Inflammatory macrophage treated with lipopolysaccharide for 4 hours (primary cell): ENCODE results near the gene CEP135.
"Not testable (repeated sequence)": the region's sequence is repeated elsewhere in the genome, so short reads cannot be mapped to it uniquely, and the experiment has no call there.

Experiments
- DNase-seq: peaks from one replicate; pipeline ENCODE4 v3.0.0-alpha.2; 2020

The CEP135 gene, protein sequence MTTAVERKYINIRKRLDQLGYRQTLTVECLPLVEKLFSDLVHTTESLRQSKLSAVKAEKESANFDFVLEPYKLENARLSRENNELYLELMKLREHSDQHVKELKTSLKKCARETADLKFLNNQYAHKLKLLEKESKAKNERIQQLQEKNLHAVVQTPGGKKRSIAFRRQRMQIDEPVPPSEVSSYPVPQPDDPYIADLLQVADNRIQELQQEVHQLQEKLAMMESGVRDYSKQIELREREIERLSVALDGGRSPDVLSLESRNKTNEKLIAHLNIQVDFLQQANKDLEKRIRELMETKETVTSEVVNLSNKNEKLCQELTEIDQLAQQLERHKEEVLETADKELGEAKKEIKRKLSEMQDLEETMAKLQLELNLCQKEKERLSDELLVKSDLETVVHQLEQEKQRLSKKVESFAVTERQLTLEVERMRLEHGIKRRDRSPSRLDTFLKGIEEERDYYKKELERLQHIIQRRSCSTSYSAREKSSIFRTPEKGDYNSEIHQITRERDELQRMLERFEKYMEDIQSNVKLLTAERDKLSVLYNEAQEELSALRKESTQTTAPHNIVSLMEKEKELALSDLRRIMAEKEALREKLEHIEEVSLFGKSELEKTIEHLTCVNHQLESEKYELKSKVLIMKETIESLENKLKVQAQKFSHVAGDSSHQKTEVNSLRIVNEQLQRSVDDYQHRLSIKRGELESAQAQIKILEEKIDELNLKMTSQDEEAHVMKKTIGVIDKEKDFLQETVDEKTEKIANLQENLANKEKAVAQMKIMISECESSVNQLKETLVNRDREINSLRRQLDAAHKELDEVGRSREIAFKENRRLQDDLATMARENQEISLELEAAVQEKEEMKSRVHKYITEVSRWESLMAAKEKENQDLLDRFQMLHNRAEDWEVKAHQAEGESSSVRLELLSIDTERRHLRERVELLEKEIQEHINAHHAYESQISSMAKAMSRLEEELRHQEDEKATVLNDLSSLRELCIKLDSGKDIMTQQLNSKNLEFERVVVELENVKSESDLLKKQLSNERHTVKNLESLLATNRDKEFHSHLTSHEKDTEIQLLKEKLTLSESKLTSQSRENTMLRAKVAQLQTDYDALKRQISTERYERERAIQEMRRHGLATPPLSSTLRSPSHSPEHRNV

GRCh38 chr4:55948726-55949481 lies at the start of gene CEP135:
TSS of gene CEP135 (plus strand) at chr4:55948945. CDS start at chr4:55952131, 3,186 bp downstream.
- DNase-seq, result peak; percentile 95

DNA sequence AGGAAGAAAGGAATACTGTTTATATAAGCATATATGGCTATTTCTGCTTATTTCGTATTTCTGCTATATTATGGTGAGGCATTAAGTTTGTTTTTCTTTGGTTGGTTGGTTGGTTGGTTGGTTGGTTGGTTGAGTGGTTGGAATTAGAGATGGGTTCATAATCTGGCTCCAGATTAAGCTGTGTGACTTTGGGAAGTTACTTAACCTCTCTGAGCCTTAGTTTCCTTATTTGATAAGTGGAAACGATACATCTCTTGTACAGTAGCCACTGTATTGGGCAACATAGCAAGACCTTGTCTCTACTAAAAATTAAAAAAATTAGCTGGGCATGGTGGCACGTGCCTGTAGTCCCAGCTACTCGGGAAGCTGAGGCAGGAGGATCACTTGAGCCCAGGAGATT lies 46.1 kb upstream of the CEP135 start:
- DNase-seq, result no peak

DNA sequence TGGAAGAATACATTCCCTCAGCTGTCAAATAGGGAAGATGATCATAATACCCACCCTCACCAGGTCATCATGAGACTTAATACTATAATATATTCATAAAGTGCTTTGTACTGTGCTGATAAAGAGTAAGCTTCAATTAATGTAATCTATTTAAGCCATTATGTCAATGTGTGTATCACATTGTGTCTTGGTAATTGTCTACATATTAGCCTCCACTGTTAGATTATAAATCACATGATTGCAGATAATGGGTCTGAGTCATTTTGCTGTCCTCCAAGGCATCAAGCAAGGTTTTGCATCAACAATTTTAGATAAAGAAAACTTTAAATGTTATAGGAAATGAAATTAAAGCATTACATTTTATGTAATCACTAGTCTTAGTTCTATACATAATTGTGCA lies 45.2 kb upstream of the CEP135 start:
- DNase-seq, result no peak

- DNase-seq, result peak; percentile 23
Measured at GRCh38 chr4:55904576-55904975, 44.2 kb upstream of the CEP135 start.

DNA sequence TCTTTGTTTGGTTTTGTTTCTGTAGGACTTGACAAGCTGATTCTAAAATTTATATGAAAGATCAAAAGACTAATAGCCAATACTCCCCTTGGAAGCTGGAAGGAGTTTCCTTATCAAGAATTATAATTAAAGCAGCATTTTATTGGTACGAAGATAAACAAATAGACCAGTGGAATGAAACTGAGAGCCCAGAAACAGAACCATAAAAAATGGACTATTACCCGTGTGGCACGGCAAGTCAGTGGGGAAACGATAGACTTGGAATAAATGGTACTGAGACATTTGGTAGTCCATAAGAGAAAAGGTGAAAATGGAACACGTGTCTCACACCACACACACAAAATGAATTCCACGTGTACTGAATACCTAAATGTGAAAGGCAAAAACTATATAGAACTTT lies 42.4 kb upstream of the CEP135 start:
- DNase-seq, result no peak

DNA sequence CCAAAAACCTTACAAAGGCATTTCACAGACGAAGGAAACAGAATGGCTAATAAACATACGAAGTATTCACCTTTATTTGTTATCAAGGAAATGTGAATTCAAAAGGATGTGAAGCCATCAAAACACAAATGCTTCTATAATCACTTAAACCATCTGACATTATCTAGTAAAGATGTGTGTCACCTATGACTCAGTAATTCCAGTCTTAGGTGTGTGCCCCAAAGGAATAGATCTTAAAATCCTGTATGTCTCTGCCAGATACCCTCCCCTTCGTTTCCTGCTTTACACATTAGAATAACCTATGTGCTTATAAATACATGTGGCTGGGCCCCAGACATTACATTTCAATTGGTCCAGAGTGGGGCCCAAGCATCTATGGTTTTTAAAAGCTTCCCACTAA lies 41.8 kb upstream of the CEP135 start:
- DNase-seq, result no peak

DNA sequence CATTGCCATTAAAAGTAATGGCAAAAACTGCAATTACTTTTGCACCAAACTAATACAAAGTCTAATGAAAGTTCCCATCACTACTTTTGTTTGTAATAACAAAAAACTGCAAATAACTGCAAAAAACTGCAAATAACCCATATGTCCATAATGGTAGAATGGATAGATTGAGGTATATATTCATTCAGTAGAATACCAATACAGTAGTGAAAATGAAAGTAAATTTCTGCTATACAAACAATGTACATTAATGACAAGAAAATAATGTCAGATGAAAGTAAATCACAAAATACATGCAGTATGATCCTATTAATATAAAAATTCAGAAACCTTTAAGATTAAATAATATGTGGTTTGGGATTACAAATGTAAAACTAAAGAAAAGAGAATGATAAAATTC lies 41.3 kb upstream of the CEP135 start:
- no peak for DNase-seq

GRCh38 chr4:55910140-55910539 lies 38.6 kb upstream of the CEP135 start:
- no peak for DNase-seq

- DNase-seq, result no peak
Measured at GRCh38 chr4:55912249-55912648, 36.5 kb upstream of the CEP135 start.

DNA sequence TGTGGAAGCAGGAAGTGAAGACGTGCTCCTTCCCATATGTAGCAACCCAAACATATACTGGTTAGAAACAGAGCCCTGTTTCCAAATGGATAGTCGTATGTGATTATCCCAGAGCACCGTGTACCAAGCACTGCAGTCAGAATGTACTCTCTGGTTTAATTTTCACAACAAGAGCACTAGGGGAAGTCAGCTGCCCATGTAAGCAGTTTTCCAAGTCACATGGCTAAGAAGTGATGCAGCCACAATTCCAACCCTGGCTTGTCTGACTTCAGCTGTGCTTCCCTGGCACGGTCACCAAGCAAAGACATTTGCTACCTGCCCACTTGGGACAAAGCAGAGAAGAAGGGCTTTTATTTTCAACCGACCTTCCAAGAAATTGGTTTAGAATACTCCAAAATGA lies 28.2 kb upstream of the CEP135 start:
- DNase-seq, result peak; percentile 5

- DNase-seq, result no peak
Measured at GRCh38 chr4:55921093-55921492, 27.7 kb upstream of the CEP135 start.

GRCh38 chr4:55925241-55925640 lies 23.5 kb upstream of the CEP135 start:
- no peak for DNase-seq

- no peak for DNase-seq
Measured at GRCh38 chr4:55926610-55927009, 22.1 kb upstream of the CEP135 start.

DNA sequence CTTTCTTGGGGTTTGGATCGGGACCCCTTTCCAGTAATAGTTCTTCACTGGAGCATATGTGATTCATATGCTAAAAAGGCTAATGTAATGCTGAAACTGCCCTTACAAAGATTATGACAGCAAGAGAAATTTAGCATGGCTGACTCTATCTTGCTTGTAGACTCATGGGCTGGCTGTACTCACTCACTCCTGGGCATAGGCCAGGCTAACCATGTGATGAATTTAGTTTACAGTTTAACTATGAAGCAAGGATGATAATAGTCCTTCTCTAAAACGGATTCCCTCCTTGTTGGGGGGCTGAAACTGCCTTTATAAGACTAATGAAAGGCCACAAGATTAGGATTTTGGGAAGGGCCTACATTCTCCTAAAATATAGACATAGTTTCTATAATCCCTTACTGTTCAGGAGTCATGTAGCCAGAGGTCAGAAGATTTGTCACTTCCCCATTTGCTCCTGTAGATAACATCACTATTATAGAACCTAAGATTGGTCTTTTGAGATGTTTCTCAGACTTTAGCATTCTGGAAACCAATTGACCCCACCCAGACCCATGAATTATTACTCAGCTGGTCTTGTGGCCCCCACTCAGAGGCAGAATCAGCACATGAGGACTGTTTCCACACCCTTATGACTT lies 20.8 kb upstream of the CEP135 start:
- DNase-seq, result no peak

DNA sequence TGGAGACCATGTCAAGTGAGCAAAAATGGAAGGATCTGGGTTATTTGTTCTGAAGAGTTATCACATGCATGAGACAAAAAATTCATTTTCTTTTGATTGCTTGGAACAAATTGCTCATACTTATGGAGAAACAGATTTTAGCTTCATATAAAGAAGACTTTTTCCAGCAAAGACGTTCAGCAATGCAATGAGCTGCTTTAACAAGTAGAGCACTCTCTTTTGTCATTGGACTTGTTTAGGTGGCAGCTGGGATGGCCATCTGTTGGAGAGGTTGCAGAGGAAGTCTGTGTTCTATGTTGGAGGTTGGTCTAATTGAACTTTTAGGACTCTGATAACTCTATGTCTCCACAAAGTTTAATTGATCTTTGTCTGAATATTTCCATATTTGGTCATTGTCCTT lies 19.9 kb upstream of the CEP135 start:
- DNase-seq, result no peak

DNA sequence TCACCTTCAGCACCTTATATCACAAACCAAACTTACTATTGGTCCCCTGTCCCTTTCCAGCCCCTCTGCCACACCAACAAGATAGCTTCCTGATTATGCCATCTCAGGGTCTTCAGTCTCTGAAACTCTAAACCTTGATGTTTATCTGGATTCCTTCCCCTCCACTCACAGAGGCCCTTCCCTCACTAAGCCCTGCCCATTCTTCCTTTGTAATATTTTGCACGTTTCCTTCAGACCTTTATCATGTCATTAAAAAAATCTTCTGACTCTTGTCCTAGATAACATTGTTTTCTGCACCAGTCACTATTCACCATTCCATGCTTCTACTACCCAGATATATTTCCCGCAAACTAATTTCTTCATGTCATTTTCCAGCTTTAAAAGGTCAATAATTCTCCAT lies 17.7 kb upstream of the CEP135 start:
- no peak for DNase-seq

DNA sequence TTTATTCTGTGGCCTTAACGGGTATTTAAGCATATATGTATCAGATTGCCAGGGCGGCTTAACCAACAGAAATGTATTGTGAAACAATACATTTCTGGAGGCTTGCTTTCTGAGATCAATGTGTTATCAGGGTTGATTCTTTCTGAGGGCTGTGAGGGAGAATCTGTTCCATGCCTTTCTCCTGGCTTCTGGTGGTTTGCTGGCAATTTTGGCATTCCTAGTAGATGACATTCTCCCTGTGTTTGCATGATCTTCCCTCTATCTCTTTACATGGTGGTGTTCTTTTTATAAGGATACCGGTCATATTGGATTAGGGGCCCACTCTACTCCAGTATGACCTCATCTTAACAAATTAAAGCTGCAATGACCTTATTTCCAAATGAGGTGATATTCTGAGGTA lies 16.9 kb upstream of the CEP135 start:
- DNase-seq, result no peak

- DNase-seq, result no peak
Measured at GRCh38 chr4:55932511-55932910, 16.2 kb upstream of the CEP135 start.

GRCh38 chr4:55933611-55934010 lies 15.1 kb upstream of the CEP135 start:
- no peak for DNase-seq

DNA sequence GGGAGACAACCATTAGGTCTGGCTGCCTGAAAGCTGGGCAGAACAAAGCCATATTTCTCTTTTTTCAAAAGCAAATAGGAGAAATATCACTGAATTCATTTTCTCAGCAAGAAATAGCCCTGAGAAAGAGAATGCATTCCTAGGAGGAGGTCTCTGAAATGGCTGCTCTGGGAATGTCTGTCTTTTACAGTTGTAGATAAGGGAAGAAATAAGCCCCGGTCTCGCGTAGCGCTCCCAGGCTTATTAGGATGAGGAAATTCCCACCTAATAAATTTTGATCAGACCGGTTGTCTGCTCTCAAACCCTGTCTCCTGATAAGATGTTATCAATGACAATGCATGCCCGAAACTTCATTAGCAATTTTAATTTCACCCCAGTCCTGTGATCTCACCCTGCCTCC lies 12.8 kb upstream of the CEP135 start:
- DNase-seq, result not testable (repeated sequence)

DNA sequence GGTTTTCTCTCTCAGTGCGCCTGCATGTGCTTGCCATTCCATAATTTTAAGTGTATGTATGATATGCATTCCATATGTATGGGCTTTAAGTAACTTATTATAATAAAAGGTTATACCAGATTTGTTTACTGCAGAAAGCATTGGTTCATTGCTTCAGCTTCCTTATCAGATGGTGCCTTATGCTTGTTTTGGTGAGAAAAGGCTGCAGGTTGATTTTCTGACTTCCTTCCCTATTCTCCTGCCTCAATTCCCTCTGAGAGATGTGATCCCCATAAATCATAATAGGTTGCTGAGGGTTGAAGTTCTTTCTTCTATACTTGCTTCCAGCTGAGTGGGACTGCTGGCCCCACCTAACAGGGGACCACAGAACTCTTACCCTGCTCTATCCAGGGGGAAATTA lies 10.3 kb upstream of the CEP135 start:
- no peak for DNase-seq

DNA sequence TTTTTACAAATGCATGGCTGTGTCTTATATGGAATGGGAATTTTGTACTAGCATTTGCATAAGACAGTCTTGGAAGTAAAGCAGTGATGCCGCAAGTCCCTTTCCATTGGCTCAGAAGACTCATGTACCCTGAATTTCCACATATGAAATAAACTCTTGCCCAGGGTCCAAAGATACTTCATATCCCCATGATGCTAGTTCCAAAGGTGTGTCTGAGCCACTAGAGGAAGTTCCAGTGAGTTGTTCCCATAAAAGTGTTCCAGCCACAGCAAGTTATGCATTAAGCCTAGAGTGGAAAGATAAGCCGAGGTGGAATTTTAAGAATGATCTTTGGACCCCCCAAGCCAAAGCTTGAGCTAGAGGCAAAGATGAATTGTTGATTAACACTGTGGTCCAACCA lies 9.3 kb upstream of the CEP135 start:
- DNase-seq, result no peak
